IMR-90 (cell line): ENCODE results near the gene CYSLTR2.

Experiments used
- CEBPB ChIP-seq: IDR thresholded peaks from 2 replicates; pipeline ENCODE4 v1.6.1; 2012; ENCODE audit warnings: low read depth, low read length, improper control_type of control experiment
- CHD1 ChIP-seq: IDR thresholded peaks from 2 replicates; pipeline ENCODE4 v1.6.1; 2012; ENCODE audit warnings: low read depth, low read length, improper control_type of control experiment
- FOS ChIP-seq: fragments of 150-350 bp; IDR thresholded peaks from 2 replicates; pipeline ENCODE4 v1.6.1; 2016; ENCODE audit warnings: low read depth, low read length
- MAFK ChIP-seq: IDR thresholded peaks from 2 replicates; pipeline ENCODE4 v1.6.1; 2012; ENCODE audit warnings: low read depth, low read length, improper control_type of control experiment
- MAZ ChIP-seq: IDR thresholded peaks from 2 replicates; pipeline ENCODE4 v1.6.1; 2012; ENCODE audit warnings: low read depth, mild to moderate bottlenecking, low read length, improper control_type of control experiment, moderate library complexity, borderline replicate concordance
- MXI1 ChIP-seq: IDR thresholded peaks from 2 replicates; pipeline ENCODE4 v1.6.1; 2012; ENCODE audit warnings: low read depth, mild to moderate bottlenecking, low read length, moderate library complexity, borderline replicate concordance
- POLR2A ChIP-seq: IDR thresholded peaks from 2 replicates; pipeline ENCODE4 v1.6.1; 2012; ENCODE audit warnings: mild to moderate bottlenecking, low read depth, low read length
- RAD21 ChIP-seq: IDR thresholded peaks from 2 replicates; pipeline ENCODE4 v1.6.1; 2012; ENCODE audit warnings: low read length, improper control_type of control experiment
- TF ChIP-seq, protein P1 (sequence below): conservative IDR thresholded peaks from 2 replicates; pipeline ENCODE4 v1.5.1; 2012; ENCODE audit warnings: mild to moderate bottlenecking, low read depth, low read length, improper control_type of control experiment
- TF ChIP-seq, protein P2 (sequence below): fragments of 150-350 bp; IDR thresholded peaks from 2 replicates; pipeline ENCODE4 v1.6.1; 2017; ENCODE audit warnings: mild to moderate bottlenecking, antibody characterized with exemption, low read length, low read depth
- TF ChIP-seq, protein P3 (sequence below): fragments of 150-350 bp; IDR thresholded peaks from 2 replicates; pipeline ENCODE4 v1.6.1; 2016; ENCODE audit warnings: low read depth, mild to moderate bottlenecking, low read length, moderate library complexity, borderline replicate concordance

DNA sequence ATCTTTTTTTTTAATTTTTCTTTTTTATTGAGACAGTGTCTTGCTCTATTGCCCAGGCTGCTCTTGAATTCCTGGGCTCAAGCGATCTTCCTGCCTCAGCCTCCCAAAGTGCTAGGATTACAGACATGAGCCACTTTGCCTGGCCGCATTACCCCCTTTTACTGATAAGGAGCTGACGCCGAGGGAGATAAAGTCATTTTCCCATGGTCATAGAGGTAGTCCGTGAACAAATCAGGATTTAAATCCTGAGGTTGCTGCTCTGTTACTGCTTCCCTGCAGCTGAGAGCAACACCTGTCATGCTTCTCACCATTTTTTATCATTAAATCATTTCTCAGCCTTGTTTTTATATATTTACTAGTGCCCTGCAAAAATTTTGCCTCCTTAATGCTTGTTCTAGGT lies 7.4 kb downstream of the CYSLTR2 start:
- TF ChIP-seq, protein P1, sequence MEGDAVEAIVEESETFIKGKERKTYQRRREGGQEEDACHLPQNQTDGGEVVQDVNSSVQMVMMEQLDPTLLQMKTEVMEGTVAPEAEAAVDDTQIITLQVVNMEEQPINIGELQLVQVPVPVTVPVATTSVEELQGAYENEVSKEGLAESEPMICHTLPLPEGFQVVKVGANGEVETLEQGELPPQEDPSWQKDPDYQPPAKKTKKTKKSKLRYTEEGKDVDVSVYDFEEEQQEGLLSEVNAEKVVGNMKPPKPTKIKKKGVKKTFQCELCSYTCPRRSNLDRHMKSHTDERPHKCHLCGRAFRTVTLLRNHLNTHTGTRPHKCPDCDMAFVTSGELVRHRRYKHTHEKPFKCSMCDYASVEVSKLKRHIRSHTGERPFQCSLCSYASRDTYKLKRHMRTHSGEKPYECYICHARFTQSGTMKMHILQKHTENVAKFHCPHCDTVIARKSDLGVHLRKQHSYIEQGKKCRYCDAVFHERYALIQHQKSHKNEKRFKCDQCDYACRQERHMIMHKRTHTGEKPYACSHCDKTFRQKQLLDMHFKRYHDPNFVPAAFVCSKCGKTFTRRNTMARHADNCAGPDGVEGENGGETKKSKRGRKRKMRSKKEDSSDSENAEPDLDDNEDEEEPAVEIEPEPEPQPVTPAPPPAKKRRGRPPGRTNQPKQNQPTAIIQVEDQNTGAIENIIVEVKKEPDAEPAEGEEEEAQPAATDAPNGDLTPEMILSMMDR = no peak
- TF ChIP-seq POLR2A (no peak), CHD1 (no peak), CEBPB (no peak), FOS (no peak), RAD21 (no peak), MAZ (no peak), MAFK (no peak), MXI1 (no peak)
- TF ChIP-seq, protein P2, sequence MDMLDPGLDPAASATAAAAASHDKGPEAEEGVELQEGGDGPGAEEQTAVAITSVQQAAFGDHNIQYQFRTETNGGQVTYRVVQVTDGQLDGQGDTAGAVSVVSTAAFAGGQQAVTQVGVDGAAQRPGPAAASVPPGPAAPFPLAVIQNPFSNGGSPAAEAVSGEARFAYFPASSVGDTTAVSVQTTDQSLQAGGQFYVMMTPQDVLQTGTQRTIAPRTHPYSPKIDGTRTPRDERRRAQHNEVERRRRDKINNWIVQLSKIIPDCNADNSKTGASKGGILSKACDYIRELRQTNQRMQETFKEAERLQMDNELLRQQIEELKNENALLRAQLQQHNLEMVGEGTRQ = no peak
- TF ChIP-seq, protein P3, sequence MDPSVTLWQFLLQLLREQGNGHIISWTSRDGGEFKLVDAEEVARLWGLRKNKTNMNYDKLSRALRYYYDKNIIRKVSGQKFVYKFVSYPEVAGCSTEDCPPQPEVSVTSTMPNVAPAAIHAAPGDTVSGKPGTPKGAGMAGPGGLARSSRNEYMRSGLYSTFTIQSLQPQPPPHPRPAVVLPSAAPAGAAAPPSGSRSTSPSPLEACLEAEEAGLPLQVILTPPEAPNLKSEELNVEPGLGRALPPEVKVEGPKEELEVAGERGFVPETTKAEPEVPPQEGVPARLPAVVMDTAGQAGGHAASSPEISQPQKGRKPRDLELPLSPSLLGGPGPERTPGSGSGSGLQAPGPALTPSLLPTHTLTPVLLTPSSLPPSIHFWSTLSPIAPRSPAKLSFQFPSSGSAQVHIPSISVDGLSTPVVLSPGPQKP = no peak
